Liver (tissue), 9 donors: Measurements from ENCODE around the gene CUX1. TPM values are rescaled to one million over a fixed set of nuclear protein-coding genes. Genes with fewer than 3 reads are reported as not detected.

Experiments used
- DNase-seq: peaks from one replicate; pipeline ENCODE4 v3.0.0-alpha.2; 2017; ENCODE audit warnings: low spot score
- H3K27ac ChIP-seq, 2 donors: one replicate each; pipeline ENCODE4 v1.7.0; 2013; ENCODE audit warnings: inconsistent platforms in 2 of 2, low read length in 2 of 2, control low read depth in 1 of 2, low read depth in 1 of 2, mild to moderate bottlenecking in 1 of 2
- H3K27me3 ChIP-seq, 4 donors: one replicate each; pipeline versions ENCODE4 v1.6.1 to v1.7.0; 2013; ENCODE audit warnings: low read length in 3 of 4, inconsistent platforms in 1 of 4, mild to moderate bottlenecking in 1 of 4, moderate library complexity in 1 of 4; ENCODE audit not compliant: control insufficient read depth in 4 of 4, insufficient read depth in 4 of 4
- H3K36me3 ChIP-seq, 4 donors: one replicate each; pipeline versions ENCODE4 v1.6.1 to v1.7.0; 2013; ENCODE audit warnings: low read length in 3 of 4, mild to moderate bottlenecking in 3 of 4, low read depth in 1 of 4, moderate library complexity in 1 of 4; ENCODE audit not compliant: control insufficient read depth in 4 of 4, insufficient read depth in 3 of 4
- H3K4me1 ChIP-seq, 4 donors: one replicate each; pipeline versions ENCODE4 v1.6.1 to v1.7.0; 2013; ENCODE audit warnings: low read length in 3 of 4, mild to moderate bottlenecking in 3 of 4, moderate library complexity in 1 of 4; ENCODE audit not compliant: control insufficient read depth in 4 of 4, insufficient read depth in 4 of 4
- H3K4me3 ChIP-seq, 3 donors: one replicate each; pipeline versions ENCODE4 v1.6.1 to v1.7.0; 2013; ENCODE audit warnings: low read length in 3 of 3, control low read depth in 1 of 3, low read depth in 1 of 3, mild to moderate bottlenecking in 1 of 3
- H3K9ac ChIP-seq, 2 donors: one replicate each; pipeline ENCODE4 v1.7.0; 2013; ENCODE audit warnings: low read length in 2 of 2, mild to moderate bottlenecking in 2 of 2, moderate library complexity in 2 of 2, control low read depth in 1 of 2, low read depth in 1 of 2
- H3K9me3 ChIP-seq, 4 donors: one replicate each; pipeline versions ENCODE4 v1.6.1 to v1.7.0; 2013; ENCODE audit warnings: low read length in 3 of 4; ENCODE audit not compliant: control insufficient read depth in 4 of 4
- EGR1 ChIP-seq, 2 donors: IDR thresholded peaks; 2 replicates each; pipeline ENCODE4 v1.6.1; 2016 to 2018; ENCODE audit warnings: antibody characterized with exemption in 2 of 2, low read depth in 2 of 2
- FOXA1 ChIP-seq: IDR thresholded peaks from 2 replicates; pipeline ENCODE4 v1.6.1; 2016; ENCODE audit warnings: antibody characterized with exemption
- FOXA2 ChIP-seq: IDR thresholded peaks from 2 replicates; pipeline ENCODE4 v1.6.1; 2016; ENCODE audit warnings: antibody characterized with exemption
- HNF4A ChIP-seq, 2 donors: conservative IDR thresholded peaks; 2 replicates each; pipeline ENCODE4 v1.6.1; 2016; ENCODE audit warnings: antibody characterized with exemption in 2 of 2, mild to moderate bottlenecking in 2 of 2
- JUND ChIP-seq, 2 donors: IDR thresholded peaks; 2 replicates each; pipeline ENCODE4 v1.6.1; 2016; ENCODE audit warnings: antibody characterized with exemption in 2 of 2
- NR2F2 ChIP-seq: IDR thresholded peaks from 2 replicates; pipeline ENCODE4 v1.6.1; 2016; ENCODE audit warnings: antibody characterized with exemption
- RAD21 ChIP-seq, 2 donors: IDR thresholded peaks; 2 replicates each; pipeline ENCODE4 v1.6.1; 2016; ENCODE audit warnings: antibody characterized with exemption in 2 of 2, mild to moderate bottlenecking in 2 of 2
- REST ChIP-seq: IDR thresholded peaks from 2 replicates; pipeline ENCODE4 v1.6.1; 2016; ENCODE audit warnings: antibody characterized with exemption, mild to moderate bottlenecking
- RXRA ChIP-seq, 2 donors: IDR thresholded peaks; 2 replicates each; pipeline ENCODE4 v1.6.1; 2017 to 2018; ENCODE audit warnings: antibody characterized with exemption in 2 of 2, mild to moderate bottlenecking in 1 of 2
- SP1 ChIP-seq: IDR thresholded peaks from 2 replicates; pipeline ENCODE4 v1.6.1; 2018; ENCODE audit warnings: antibody characterized with exemption, mild to moderate bottlenecking
- YY1 ChIP-seq: IDR thresholded peaks from 2 replicates; pipeline ENCODE4 v1.6.1; 2016; ENCODE audit warnings: antibody characterized with exemption, mild to moderate bottlenecking
- ZBTB33 ChIP-seq: IDR thresholded peaks from 2 replicates; pipeline ENCODE4 v1.6.1; 2016; ENCODE audit warnings: antibody characterized with exemption
- WGBS: extraction: QIAGEN DNeasy Blood & Tissue Kit; methylation state at CpG from one replicate; pipeline ENCODE4 v1.1.7; 2013; 5-methylcytosine and 5-hydroxymethylcytosine counted together
- polyA plus RNA-seq, 2 donors: library from polyadenylated mRNA; stranded (reverse) in 1 of 2; unstranded in 1 of 2; fragments of 200-250 nt in 1 of 2; fragments of >200 nt in 1 of 2; fragmentation: Nextera tagmentation in 1 of 2; extraction: Ambion mirVana in 1 of 2; gene quantifications; one replicate each; pipeline versions ENCODE4 v1.2.1 to v1.2.3, GENCODE V29; 2013 to 2015
- total RNA-seq, 2 donors: library from RNA; depleted of rRNA; stranded (reverse); fragments of >200 nt; gene quantifications; one replicate each; pipeline ENCODE4 v1.2.3, GENCODE V29; 2014
- TF ChIP-seq, protein P1 (sequence below): IDR thresholded peaks from 2 replicates; pipeline ENCODE4 v1.6.1; 2016; ENCODE audit warnings: antibody characterized with exemption
- donor health status: healthy.
- donor health status: healthy.
- donor health status: healthy.
- donor health status: healthy.
- donor health status: healthy.

The CUX1 gene
- total and polyA plus RNA-seq, 4 donors, result 18.6 to 40.6 (median 21.4) TPM

DNA sequence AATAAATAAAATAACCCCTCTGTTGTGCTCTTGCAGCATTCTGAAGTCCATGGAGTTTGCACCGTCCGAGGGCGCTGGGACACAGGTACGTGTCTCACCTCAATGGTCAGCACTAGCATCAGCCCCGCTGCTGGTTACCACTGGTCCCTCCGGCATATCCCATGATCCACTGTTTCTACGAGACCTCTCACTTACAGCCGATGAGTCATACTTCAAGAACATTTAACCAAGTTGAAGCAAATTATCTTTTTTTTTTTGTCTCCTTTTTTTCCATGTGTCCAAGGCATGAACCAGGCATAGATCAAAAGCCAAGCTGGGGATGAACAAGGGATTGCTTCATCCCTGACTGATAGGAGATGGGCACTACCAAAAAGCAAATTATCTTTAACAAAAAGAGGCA, 376.4 kb downstream of the CUX1 start:
- H3K27ac ChIP-seq, result no peak overlapping the region
- no peaks in the 10 kb centered on the region for H3K4me1 ChIP-seq
- no peaks in the 10 kb centered on the region for H3K27me3 ChIP-seq
- H3K4me3 ChIP-seq, result no peak overlapping the region
- no peak overlapping the region for H3K9ac ChIP-seq
- TF ChIP-seq ZBTB33 (no peak), RAD21 (IDR thresholded peaks at IDR 0.05) (no peak), FOXA1 (no peak), YY1 (no peak), RXRA (IDR thresholded peaks at IDR 0.05) (no peak), SP1 (no peak), REST (no peak), EGR1 (IDR thresholded peaks at IDR 0.05; ENCODE audit: low read depth in 2 of 2) (no peak), FOXA2 (no peak), JUND (IDR thresholded peaks at IDR 0.05) (no peak)
- TF ChIP-seq, protein P1, sequence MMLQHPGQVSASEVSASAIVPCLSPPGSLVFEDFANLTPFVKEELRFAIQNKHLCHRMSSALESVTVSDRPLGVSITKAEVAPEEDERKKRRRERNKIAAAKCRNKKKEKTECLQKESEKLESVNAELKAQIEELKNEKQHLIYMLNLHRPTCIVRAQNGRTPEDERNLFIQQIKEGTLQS, result no peak
- H3K36me3 ChIP-seq, result peaks cover 4 to 58% (median 26%) of the 10 kb centered on the region in 4 donors
- H3K9me3 ChIP-seq, result no peaks in the 10 kb centered on the region
- DNase-seq, result no peak
- WGBS, result 85% methylated on average over 8 of the region's 8 CpGs

DNA sequence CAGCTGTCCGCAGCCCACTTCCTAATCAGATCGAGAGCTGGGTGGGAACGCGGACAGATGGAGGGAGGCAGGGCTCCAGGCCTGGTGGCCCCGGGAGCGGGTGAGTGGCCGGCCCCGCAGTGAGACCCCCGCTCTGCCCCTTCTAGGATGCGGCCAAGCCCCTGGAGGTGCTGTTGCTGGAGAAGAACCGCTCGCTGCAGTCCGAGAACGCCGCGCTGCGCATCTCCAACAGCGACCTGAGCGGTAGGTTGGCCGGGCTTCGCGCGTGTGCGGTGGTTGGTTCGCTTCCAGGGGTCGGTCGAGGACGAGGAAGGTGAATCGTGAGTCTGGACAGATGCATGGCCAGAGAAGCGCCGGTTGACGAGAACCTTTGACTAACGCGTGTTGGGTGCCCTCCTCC, 377.9 kb downstream of the CUX1 start:
- no peaks in the 10 kb centered on the region for H3K4me1 ChIP-seq
- no peaks in the 10 kb centered on the region for H3K27me3 ChIP-seq
- peaks cover 8 to 56% (median 22%) of the 10 kb centered on the region in 4 donors for H3K36me3 ChIP-seq
- WGBS, result 97% methylated on average over 34 of the region's 34 CpGs
- H3K9me3 ChIP-seq, result no peaks in the 10 kb centered on the region
- no peak overlapping the region for H3K4me3 ChIP-seq
- no peak for DNase-seq
- H3K9ac ChIP-seq, result no peak overlapping the region
- no peak overlapping the region for H3K27ac ChIP-seq
- no peak for TF ChIP-seq NR2F2
- TF ChIP-seq YY1, result no peak
- no peak for TF ChIP-seq EGR1 (IDR thresholded peaks at IDR 0.05; ENCODE audit: low read depth in 2 of 2)
- TF ChIP-seq HNF4A (conservative IDR thresholded peaks at IDR 0.05), result no peak
- no peak for TF ChIP-seq ZBTB33
